Measurements from ENCODE around the gene ALKBH4.

The ALKBH4 gene

GRCh38 chr7:102434039-102434486, 30.6 kb downstream of the ALKBH4 start:
- Histone ChIP-seq H4K20me1 (ENCODE audit: insufficient read depth, low read length) (no peaks in the 10 kb centered on the region), H3K9me3 (replicated peaks; ENCODE audit: insufficient read depth, low read length) (no peaks in the 10 kb centered on the region), H3K9ac (ENCODE audit: low read length) (peak overlapping the region; percentile 99), H3K27me3 (replicated peaks; ENCODE audit: insufficient read depth, low read length) (no peaks in the 10 kb centered on the region), H3K27ac (ENCODE audit: low read length) (peak overlapping the region; percentile 83), H3K79me2 (ENCODE audit: low read length) (peaks cover 62% of the 10 kb centered on the region), H3K4me1 (ENCODE audit: low read length) (peaks cover 48% of the 10 kb centered on the region), H2AFZ (ENCODE audit: low read length) (no peak overlapping the region), H3F3A (ENCODE audit: insufficient read depth, low read length) (peaks cover 23% of the 10 kb centered on the region), H3K4me2 (ENCODE audit: low read depth, low read length) (peak overlapping the region; percentile 98), H3K36me3 (replicated peaks; ENCODE audit: insufficient read depth, low read length) (0 out of 2 replicates have a peak, but pooled peaks cover 4% of the 10 kb centered on the region), H3K4me3 (ENCODE audit: low read length) (peak overlapping the region; percentile 98), H3K9me2 (replicated peaks; ENCODE audit: insufficient read depth, low read length) (no peaks in the 10 kb centered on the region)
- TF ChIP-seq, protein P1, sequence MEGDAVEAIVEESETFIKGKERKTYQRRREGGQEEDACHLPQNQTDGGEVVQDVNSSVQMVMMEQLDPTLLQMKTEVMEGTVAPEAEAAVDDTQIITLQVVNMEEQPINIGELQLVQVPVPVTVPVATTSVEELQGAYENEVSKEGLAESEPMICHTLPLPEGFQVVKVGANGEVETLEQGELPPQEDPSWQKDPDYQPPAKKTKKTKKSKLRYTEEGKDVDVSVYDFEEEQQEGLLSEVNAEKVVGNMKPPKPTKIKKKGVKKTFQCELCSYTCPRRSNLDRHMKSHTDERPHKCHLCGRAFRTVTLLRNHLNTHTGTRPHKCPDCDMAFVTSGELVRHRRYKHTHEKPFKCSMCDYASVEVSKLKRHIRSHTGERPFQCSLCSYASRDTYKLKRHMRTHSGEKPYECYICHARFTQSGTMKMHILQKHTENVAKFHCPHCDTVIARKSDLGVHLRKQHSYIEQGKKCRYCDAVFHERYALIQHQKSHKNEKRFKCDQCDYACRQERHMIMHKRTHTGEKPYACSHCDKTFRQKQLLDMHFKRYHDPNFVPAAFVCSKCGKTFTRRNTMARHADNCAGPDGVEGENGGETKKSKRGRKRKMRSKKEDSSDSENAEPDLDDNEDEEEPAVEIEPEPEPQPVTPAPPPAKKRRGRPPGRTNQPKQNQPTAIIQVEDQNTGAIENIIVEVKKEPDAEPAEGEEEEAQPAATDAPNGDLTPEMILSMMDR (IDR thresholded peaks at IDR 0.05; ENCODE audit: low read length), result no peak
- TF ChIP-seq EZH2phosphoT487 (IDR thresholded peaks at IDR 0.05; ENCODE audit: low read length) (no peak), EZH2 (optimal IDR thresholded peaks at IDR 0.05; ENCODE audit: low read depth, low read length) (no peak)
- peak; percentile 51 for DNase-seq

GRCh38 chr7:102433219-102434038, 31.2 kb downstream of the ALKBH4 start, which contains the start of gene ORAI2:
Gene ORAI2 (plus strand): TSS chr7:102433575. CDS start chr7:102438957, 5,382 bp downstream.
- TF ChIP-seq, protein P1 (IDR thresholded peaks at IDR 0.05; ENCODE audit: low read length), result peak; percentile 5; the same call in 1 of the 2 replicates
- no peak for TF ChIP-seq EZH2phosphoT487 (IDR thresholded peaks at IDR 0.05; ENCODE audit: low read length)
- TF ChIP-seq EZH2 (optimal IDR thresholded peaks at IDR 0.05; ENCODE audit: low read depth, low read length), result no peak
- peaks cover 46% of the 10 kb centered on the region for H3K4me1 ChIP-seq (ENCODE audit: low read length)
- peak within 1 kb of the TSS; percentile 99 for H3K9ac ChIP-seq (ENCODE audit: low read length)
- peak within 1 kb of the TSS; percentile 98 for H3K4me2 ChIP-seq (ENCODE audit: low read depth, low read length)
- H3K9me3 ChIP-seq (replicated peaks; ENCODE audit: insufficient read depth, low read length), result no peaks in the 10 kb centered on the region
- peak; percentile 87 for DNase-seq
- 0 out of 2 replicates have a peak within 1 kb of the TSS, but pooled peaks have one; percentile 28 for H2AFZ ChIP-seq (ENCODE audit: low read length)
- no peaks in the 10 kb centered on the region for H3K27me3 ChIP-seq (replicated peaks; ENCODE audit: insufficient read depth, low read length)
- no peaks in the 10 kb centered on the region for H4K20me1 ChIP-seq (ENCODE audit: insufficient read depth, low read length)
- peaks cover 17% of the 10 kb centered on the region for H3F3A ChIP-seq (ENCODE audit: insufficient read depth, low read length)
- H3K36me3 ChIP-seq (replicated peaks; ENCODE audit: insufficient read depth, low read length), result 0 out of 2 replicates have a peak, but pooled peaks cover 4% of the 10 kb centered on the region
- H3K27ac ChIP-seq (ENCODE audit: low read length), result peak within 1 kb of the TSS; percentile 94
- H3K4me3 ChIP-seq (ENCODE audit: low read length), result peak within 1 kb of the TSS; percentile 98
- peaks cover 58% of the 10 kb centered on the region for H3K79me2 ChIP-seq (ENCODE audit: low read length)
- no peaks in the 10 kb centered on the region for H3K9me2 ChIP-seq (replicated peaks; ENCODE audit: insufficient read depth, low read length)

- Histone ChIP-seq H3K79me2 (ENCODE audit: low read length) (peaks cover 56% of the 10 kb centered on the region), H3K4me1 (ENCODE audit: low read length) (peaks cover 54% of the 10 kb centered on the region), H3K27ac (ENCODE audit: low read length) (peak overlapping the region; percentile 94), H3K4me3 (ENCODE audit: low read length) (peak overlapping the region; percentile 72), H3K36me3 (replicated peaks; ENCODE audit: insufficient read depth, low read length) (0 out of 2 replicates have a peak, but pooled peaks cover 4% of the 10 kb centered on the region), H3K9me3 (replicated peaks; ENCODE audit: insufficient read depth, low read length) (no peaks in the 10 kb centered on the region), H3K9ac (ENCODE audit: low read length) (peak overlapping the region; percentile 98), H3K27me3 (replicated peaks; ENCODE audit: insufficient read depth, low read length) (no peaks in the 10 kb centered on the region), H3F3A (ENCODE audit: insufficient read depth, low read length) (peaks cover 17% of the 10 kb centered on the region), H4K20me1 (ENCODE audit: insufficient read depth, low read length) (no peaks in the 10 kb centered on the region), H3K4me2 (ENCODE audit: low read depth, low read length) (peak overlapping the region; percentile 65), H2AFZ (ENCODE audit: low read length) (no peak overlapping the region), H3K9me2 (replicated peaks; ENCODE audit: insufficient read depth, low read length) (no peaks in the 10 kb centered on the region)
- DNase-seq, result peak; percentile 70
- TF ChIP-seq EZH2phosphoT487 (IDR thresholded peaks at IDR 0.05; ENCODE audit: low read length) (no peak), EZH2 (optimal IDR thresholded peaks at IDR 0.05; ENCODE audit: low read depth, low read length) (no peak)
- TF ChIP-seq, protein P1 (IDR thresholded peaks at IDR 0.05; ENCODE audit: low read length), result no peak
Observed at GRCh38 chr7:102432442-102433218, 32.0 kb downstream of the ALKBH4 start.

Measured in MM.1S (cell line).